Subcutaneous adipose tissue (tissue), 4 donors: Measurements from ENCODE around the gene GJC1. TPM values are rescaled to one million over a fixed set of nuclear protein-coding genes. Genes with fewer than 3 reads are reported as not detected.

ENCODE experiments used
- total RNA-seq, 4 donors: library from RNA; depleted of rRNA; stranded (reverse); fragments of >200 nt; gene quantifications; one replicate each; pipeline ENCODE4 v1.1.0, GENCODE V29; 2016
- TF ChIP-seq, protein P1 (sequence below): fragments of 450-650 bp; IDR thresholded peaks from one replicate; pipeline ENCODE4 v1.5.1; 2016; ENCODE audit warnings: low read depth, mild to moderate bottlenecking, control low read depth, antibody characterized with exemption, moderate library complexity

The GJC1 gene
- total RNA-seq, 4 donors from 2014 or later: 5.9 to 19.8 (median 8.8) TPM

GRCh38 chr17:44768505-44769142, 61.5 kb downstream of the GJC1 start:
- TF ChIP-seq, protein P1, sequence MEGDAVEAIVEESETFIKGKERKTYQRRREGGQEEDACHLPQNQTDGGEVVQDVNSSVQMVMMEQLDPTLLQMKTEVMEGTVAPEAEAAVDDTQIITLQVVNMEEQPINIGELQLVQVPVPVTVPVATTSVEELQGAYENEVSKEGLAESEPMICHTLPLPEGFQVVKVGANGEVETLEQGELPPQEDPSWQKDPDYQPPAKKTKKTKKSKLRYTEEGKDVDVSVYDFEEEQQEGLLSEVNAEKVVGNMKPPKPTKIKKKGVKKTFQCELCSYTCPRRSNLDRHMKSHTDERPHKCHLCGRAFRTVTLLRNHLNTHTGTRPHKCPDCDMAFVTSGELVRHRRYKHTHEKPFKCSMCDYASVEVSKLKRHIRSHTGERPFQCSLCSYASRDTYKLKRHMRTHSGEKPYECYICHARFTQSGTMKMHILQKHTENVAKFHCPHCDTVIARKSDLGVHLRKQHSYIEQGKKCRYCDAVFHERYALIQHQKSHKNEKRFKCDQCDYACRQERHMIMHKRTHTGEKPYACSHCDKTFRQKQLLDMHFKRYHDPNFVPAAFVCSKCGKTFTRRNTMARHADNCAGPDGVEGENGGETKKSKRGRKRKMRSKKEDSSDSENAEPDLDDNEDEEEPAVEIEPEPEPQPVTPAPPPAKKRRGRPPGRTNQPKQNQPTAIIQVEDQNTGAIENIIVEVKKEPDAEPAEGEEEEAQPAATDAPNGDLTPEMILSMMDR: no peak

DNA sequence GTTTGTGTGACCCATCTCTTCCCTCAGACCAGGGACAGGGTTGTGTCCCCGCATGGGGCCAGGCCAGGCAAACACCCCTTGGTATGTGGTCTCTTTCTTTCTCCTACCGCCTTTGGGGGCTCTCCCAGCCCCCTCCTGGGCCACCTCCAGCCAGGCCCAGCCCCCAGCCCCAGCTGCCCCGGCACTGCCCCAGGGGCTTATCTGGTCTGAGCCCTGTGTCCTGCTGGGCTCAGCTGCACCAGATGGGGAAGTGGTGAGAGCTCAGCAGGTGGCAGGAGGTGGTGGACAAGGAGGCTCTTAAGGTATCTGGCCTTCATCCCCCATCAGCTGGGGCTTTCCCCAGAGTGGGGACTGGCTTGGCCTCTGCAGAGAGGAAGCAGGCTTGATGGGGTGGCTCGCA, 62.6 kb downstream of the GJC1 start:
- TF ChIP-seq, protein P1: no peak

DNA sequence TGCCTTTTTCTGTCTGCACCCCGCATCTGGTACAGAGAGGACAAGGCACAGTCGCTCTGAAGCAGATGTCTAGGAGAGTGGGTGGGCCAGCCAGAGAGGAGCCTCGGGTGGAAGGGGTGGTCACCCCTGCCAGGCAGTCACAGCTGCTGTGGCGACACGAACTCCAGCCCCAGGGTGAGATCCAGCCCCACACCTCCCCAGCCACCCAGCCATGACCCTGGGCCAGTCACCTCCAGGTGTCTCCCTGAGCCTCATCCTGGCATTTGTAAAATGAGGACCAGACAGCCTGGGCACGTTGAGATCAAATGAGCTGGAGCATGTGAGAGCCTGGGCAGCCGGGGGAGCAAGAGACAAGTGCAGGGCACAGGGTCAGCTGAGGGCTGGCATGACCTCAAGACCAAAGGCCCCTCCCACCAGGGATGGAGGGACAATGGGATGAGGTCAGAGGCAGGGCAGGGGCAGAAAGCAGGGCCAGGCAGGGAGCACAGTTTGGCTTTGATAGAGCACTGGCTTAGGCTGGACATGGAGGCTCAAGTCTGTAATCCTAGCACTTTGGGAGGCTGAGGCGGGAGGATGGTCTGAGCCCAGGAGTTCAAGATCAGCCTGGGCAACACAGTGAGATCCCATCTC, 63.6 kb downstream of the GJC1 start:
- TF ChIP-seq, protein P1: no peak

DNA sequence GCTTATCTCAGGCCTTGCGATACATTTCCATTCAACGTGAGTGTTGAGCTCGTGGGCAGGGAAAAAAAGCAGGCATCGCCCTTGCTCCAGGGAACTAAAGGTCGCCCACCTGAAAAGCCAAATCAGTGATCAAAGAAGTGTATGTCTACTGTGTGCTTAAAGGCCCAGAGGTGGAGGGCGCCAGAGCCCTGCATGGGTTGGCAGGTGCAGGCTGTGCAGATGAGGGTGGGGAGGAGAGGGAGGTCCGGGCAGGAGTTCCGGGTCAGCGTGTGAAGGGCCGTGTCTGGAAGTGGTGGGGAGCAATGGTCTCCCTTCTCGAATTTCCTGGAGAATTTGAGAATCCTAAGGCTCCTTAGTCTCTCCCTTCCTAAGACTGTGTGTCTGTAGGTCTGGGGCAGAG, 64.1 kb downstream of the GJC1 start:
- TF ChIP-seq, protein P1: no peak

- TF ChIP-seq, protein P1: no peak
Observed at GRCh38 chr17:44763170-44763569, 66.9 kb downstream of the GJC1 start.

DNA sequence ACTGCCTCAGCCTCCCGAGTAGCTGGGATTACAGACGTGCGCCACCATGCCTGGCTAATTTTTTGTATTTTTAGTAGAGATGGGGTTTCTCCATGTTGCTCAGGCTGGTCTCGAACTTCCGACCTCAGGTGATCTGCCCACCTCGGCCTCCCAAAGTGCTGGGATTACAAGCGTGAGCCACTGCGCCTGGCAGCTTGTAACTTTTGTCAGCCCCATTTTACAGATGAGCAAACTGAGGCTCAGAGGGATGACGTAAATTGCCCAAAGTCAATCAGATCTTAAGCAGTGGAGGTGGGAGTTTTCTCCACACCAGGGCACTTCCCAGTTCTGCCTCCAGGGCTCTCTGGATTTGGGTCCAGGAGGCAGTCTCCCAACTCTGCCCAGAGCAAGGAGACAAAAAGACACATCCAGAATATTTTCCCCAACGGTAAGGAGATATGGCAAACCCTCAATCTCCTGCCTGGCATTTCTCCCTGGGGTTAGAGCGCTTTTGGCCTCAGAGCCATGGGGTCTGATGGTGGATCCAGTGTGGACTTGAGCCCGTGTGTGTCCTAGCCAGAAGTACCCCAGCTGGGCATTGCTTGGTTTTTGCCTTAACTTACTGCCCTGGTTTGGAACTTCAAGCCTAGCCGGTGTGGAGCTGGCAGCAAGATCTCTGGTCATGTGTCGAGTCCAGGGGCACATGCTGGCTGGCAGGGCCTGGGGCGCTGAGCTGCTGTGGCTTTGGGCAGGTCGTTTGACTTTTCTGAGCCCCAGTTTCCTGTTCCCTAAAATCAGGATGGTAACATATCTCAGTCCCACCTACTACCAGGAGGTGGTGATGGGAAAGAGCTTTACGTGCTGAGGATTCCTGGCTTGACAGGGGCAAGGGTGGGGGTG, 67.9 kb downstream of the GJC1 start:
- TF ChIP-seq, protein P1: no peak
